Keratinocyte (primary cell): ENCODE measurements around the gene TDRD9. TPM values are rescaled to one million over a fixed set of nuclear protein-coding genes. Genes with fewer than 3 reads are reported as not detected.

Experiments
- DNase-seq: peaks from one replicate; pipeline ENCODE4 v3.0.0-alpha.2; 2011; ENCODE audit warnings: low read depth, missing footprints, low spot score
- FAIRE-seq: peaks from 2 replicates; lab custom pipeline; 2011; peaks lifted over from hg19 to GRCh38; lab: Jason Lieb, UNC
- H2AFZ ChIP-seq: 2 replicates; pipeline ENCODE4 v1.6.0; 2012; ENCODE audit warnings: low read length, control low read depth, inconsistent platforms; ENCODE audit not compliant: control insufficient read depth
- H3K27ac ChIP-seq: 2 replicates; pipeline ENCODE4 v1.5.1; 2011; ENCODE audit warnings: low read length; ENCODE audit not compliant: control insufficient read depth, insufficient read depth
- H3K27me3 ChIP-seq: 3 replicates; pipeline ENCODE4 v1.6.0; 2011; ENCODE audit warnings: low read length; ENCODE audit not compliant: control insufficient read depth, insufficient read depth; ENCODE audit errors: extremely low read depth
- H3K36me3 ChIP-seq, 2 experiments: 2 replicates in 1 of 2; 3 replicates in 1 of 2; pipeline ENCODE4 v1.5.1; 2011; ENCODE audit warnings: low read length in 2 of 2, mild to moderate bottlenecking in 1 of 2; ENCODE audit not compliant: control insufficient read depth in 2 of 2, insufficient read depth in 2 of 2; ENCODE audit errors: extremely low read depth in 1 of 2
- H3K4me1 ChIP-seq: 3 replicates; pipeline ENCODE4 v1.5.1; 2011; ENCODE audit warnings: low read length; ENCODE audit not compliant: control insufficient read depth, insufficient read depth; ENCODE audit errors: extremely low read depth
- H3K4me2 ChIP-seq: 3 replicates; pipeline ENCODE4 v1.6.0; 2011; ENCODE audit warnings: low read depth, low read length; ENCODE audit not compliant: control insufficient read depth, insufficient read depth; ENCODE audit errors: extremely low read depth
- H3K4me3 ChIP-seq, 3 experiments: fragments of 200-600 bp in 1 of 3; sonication (generic) in 1 of 3; 2 replicates in 2 of 3; 3 replicates in 1 of 3; pipeline ENCODE4 v1.5.1; 2011 to 2016; ENCODE audit warnings: low read length in 3 of 3, mild to moderate bottlenecking in 3 of 3, control low read depth in 2 of 3, inconsistent platforms in 1 of 3, low read depth in 1 of 3, mixed read lengths in 1 of 3, mixed run types in 1 of 3, moderate library complexity in 1 of 3; ENCODE audit not compliant: control insufficient read depth in 2 of 3, insufficient read depth in 2 of 3; ENCODE audit errors: extremely low read depth in 1 of 3
- H3K79me2 ChIP-seq: 2 replicates; pipeline ENCODE4 v1.6.0; 2012; ENCODE audit warnings: low read length; ENCODE audit not compliant: control insufficient read depth, insufficient read depth
- H3K9ac ChIP-seq: 3 replicates; pipeline ENCODE4 v1.6.0; 2011; ENCODE audit warnings: low read length; ENCODE audit not compliant: control insufficient read depth, insufficient read depth; ENCODE audit errors: extremely low read depth
- H3K9me1 ChIP-seq: 3 replicates; pipeline ENCODE4 v1.6.0; 2011; ENCODE audit warnings: low read length; ENCODE audit not compliant: control insufficient read depth, insufficient read depth; ENCODE audit errors: extremely low read depth
- H3K9me3 ChIP-seq: 2 replicates; pipeline ENCODE4 v1.5.1; 2012; ENCODE audit warnings: low read depth, low read length; ENCODE audit not compliant: control insufficient read depth
- H4K20me1 ChIP-seq: 3 replicates; pipeline ENCODE4 v1.6.0; 2011; ENCODE audit warnings: low read length; ENCODE audit not compliant: control insufficient read depth, insufficient read depth; ENCODE audit errors: extremely low read depth
- EZH2 ChIP-seq: IDR thresholded peaks from one replicate; pipeline ENCODE4 v1.6.1; 2012; ENCODE audit warnings: inconsistent platforms, mild to moderate bottlenecking, low read length, moderate library complexity
- dilution Hi-C: fragments of 300-500 bp; cut with MboI; formaldehyde crosslinking; loops from one replicate; pipeline ENCODE4 v1.7.0; 2020; ENCODE audit warnings: low sequenced_read_pairs; ENCODE audit not compliant: extremely low pct_ligation_motif_present
- polyA plus RNA-seq, 5 experiments: library from polyadenylated mRNA; depleted of rRNA in 3 of 5; stranded (reverse) in 3 of 5; stranded (forward) in 1 of 5; unstranded in 1 of 5; fragments of >200 nt; gene quantifications; 1 replicate in 1 of 5; 2 replicates in 3 of 5; 3 replicates in 1 of 5; pipeline versions ENCODE4 v1.2.1 to v1.2.3, GENCODE V29; 2011 to 2012; ENCODE audit warnings: missing spikeins in 2 of 5, low read depth in 1 of 5, low replicate concordance in 1 of 5
- TF ChIP-seq, protein P1 (sequence below), 3 experiments: IDR thresholded peaks in 1 of 3; conservative IDR thresholded peaks in 1 of 3; optimal IDR thresholded peaks in 1 of 3; 2 replicates in 2 of 3; 3 replicates in 1 of 3; pipeline versions ENCODE3 to v1.5.1; 2011; ENCODE audit warnings: low read length in 3 of 3, mild to moderate bottlenecking in 3 of 3, moderate library complexity in 2 of 3, control low read depth in 1 of 3, inconsistent platforms in 1 of 3; ENCODE audit not compliant: insufficient read depth in 2 of 3; ENCODE audit errors: extremely low read depth in 1 of 3

TDRD9 gene
- polyA plus RNA-seq, 1 donor (not counting 4 experiments of a cell fraction or from before 2014, with no cell fraction given): 0.10 TPM

DNA sequence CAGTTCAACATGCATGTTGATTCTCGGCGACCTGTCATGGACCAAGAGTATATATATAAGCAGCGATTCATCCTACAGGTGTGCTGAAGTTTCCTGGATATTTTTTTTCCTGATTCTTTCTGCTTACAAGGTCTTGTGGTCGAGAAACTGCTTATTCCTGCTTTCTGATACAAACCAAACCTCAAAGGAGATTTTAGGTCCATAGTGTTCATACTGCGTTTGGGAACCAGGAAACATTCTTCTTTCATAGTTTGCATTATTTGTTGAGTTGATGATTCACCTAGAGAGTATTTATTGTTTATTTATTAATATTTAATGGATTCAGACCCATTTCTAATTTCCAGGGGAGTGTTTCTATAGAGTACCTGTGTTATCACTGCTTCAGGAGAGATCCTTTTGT lies 86.5 kb downstream of the TDRD9 start:
- H3K36me3 ChIP-seq: no peaks in the 10 kb centered on the region
- H3K4me3 ChIP-seq: no peak overlapping the region
- DNase-seq: no peak
- no peak for TF ChIP-seq EZH2
- TF ChIP-seq, protein P1, sequence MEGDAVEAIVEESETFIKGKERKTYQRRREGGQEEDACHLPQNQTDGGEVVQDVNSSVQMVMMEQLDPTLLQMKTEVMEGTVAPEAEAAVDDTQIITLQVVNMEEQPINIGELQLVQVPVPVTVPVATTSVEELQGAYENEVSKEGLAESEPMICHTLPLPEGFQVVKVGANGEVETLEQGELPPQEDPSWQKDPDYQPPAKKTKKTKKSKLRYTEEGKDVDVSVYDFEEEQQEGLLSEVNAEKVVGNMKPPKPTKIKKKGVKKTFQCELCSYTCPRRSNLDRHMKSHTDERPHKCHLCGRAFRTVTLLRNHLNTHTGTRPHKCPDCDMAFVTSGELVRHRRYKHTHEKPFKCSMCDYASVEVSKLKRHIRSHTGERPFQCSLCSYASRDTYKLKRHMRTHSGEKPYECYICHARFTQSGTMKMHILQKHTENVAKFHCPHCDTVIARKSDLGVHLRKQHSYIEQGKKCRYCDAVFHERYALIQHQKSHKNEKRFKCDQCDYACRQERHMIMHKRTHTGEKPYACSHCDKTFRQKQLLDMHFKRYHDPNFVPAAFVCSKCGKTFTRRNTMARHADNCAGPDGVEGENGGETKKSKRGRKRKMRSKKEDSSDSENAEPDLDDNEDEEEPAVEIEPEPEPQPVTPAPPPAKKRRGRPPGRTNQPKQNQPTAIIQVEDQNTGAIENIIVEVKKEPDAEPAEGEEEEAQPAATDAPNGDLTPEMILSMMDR (optimal IDR thresholded peaks at IDR 0.05 in 1 of 3, IDR thresholded peaks at IDR 0.05 in 1 of 3, conservative IDR thresholded peaks at IDR 0.05 in 1 of 3; ENCODE audit: extremely low read depth in 1 of 3, insufficient read depth in 2 of 3, low read length in 3 of 3): no peak
- H2AFZ ChIP-seq: no peak overlapping the region
- no peak overlapping the region for H3K4me2 ChIP-seq
- H3K27me3 ChIP-seq: no peaks in the 10 kb centered on the region
- H4K20me1 ChIP-seq: no peaks in the 10 kb centered on the region
- dilution Hi-C loops: no loop called here
- H3K9me3 ChIP-seq: no peaks in the 10 kb centered on the region
- no peak for FAIRE-seq
- H3K4me1 ChIP-seq: peaks cover 5% of the 10 kb centered on the region
- no peaks in the 10 kb centered on the region for H3K79me2 ChIP-seq
- H3K9me1 ChIP-seq: no peaks in the 10 kb centered on the region
- no peak overlapping the region for H3K27ac ChIP-seq
- no peak overlapping the region for H3K9ac ChIP-seq

DNA sequence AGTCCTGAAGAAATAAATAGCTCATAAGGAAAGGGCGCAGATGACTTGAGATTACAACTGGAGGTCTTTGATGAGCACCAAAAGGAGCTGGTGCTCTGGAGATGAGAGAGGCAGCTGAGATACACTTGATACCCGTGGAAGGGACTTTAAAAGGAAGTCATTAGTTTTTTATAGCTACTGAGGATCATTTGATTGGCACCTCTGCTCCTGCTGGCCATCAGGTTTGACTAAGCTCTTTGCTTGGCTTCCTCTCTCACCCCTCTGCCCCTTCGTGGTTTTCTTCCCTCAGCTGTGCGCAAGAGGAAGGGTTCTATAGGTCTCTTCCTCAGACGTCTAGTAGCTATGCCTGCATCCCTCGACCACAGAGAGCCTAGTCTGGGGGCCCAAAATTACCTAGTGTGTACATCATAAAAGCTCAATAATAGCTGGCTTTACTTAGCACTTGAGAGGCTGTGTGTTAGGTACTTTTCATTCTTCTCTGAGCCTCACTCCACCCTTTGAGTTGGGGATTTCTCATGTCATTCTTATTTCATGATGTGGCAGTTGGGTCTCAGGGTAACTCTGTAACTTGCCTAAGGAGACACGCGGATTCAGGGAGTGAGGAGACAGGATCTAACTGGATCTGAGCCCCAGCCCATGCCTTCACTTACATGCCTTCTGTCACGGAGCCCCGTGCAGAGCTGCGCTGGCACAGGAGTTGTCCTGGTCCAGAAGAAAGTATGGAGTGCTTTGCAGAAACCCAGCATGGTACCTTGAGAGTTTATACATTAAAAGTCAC lies 88.8 kb downstream of the TDRD9 start:
- Histone ChIP-seq H3K9me3 (no peaks in the 10 kb centered on the region), H3K4me2 (no peak overlapping the region), H3K4me3 (no peak overlapping the region), H3K9ac (no peak overlapping the region), H3K27me3 (no peaks in the 10 kb centered on the region), H3K4me1 (peaks cover 5% of the 10 kb centered on the region), H2AFZ (no peak overlapping the region), H3K27ac (no peak overlapping the region), H4K20me1 (no peaks in the 10 kb centered on the region), H3K9me1 (no peaks in the 10 kb centered on the region), H3K36me3 (no peaks in the 10 kb centered on the region), H3K79me2 (no peaks in the 10 kb centered on the region)
- DNase-seq: no peak
- no peak for TF ChIP-seq EZH2
- TF ChIP-seq, protein P1 (optimal IDR thresholded peaks at IDR 0.05 in 1 of 3, IDR thresholded peaks at IDR 0.05 in 1 of 3, conservative IDR thresholded peaks at IDR 0.05 in 1 of 3; ENCODE audit: extremely low read depth in 1 of 3, insufficient read depth in 2 of 3, low read length in 3 of 3): no peak
- dilution Hi-C loops: no loop called here
- FAIRE-seq: no peak
